Tibial artery (tissue), 4 donors: ENCODE data around the gene CDC26.
"Not testable (repeated sequence)": the region's sequence is repeated elsewhere in the genome, so short reads cannot be mapped to it uniquely, and the experiment has no call there.

Experiments
- DNase-seq, 2 donors: peaks; one replicate each; pipeline ENCODE4 v3.0.0-alpha.2; 2019
- H3K27ac ChIP-seq, 2 donors: fragments of 200-600 bp; sonication (generic) in 1 of 2; 1 replicate in 1 of 2; 2 replicates in 1 of 2; pipeline ENCODE4 v1.5.1; 2018 to 2019; ENCODE audit warnings: mild to moderate bottlenecking in 1 of 2
- H3K27me3 ChIP-seq, 2 donors: fragments of 200-600 bp; sonication (generic) in 1 of 2; one replicate each; pipeline versions ENCODE4 v1.5.1 to v1.6.0; 2016 to 2019
- H3K36me3 ChIP-seq, 3 donors: fragments of 200-600 bp; sonication (generic) in 2 of 3; one replicate each; pipeline ENCODE4 v1.5.1; 2016 to 2019; ENCODE audit warnings: mild to moderate bottlenecking in 2 of 3
- H3K4me1 ChIP-seq, 4 donors: fragments of 200-600 bp; sonication (generic) in 2 of 4; 1 replicate in 3 of 4; 2 replicates in 1 of 4; pipeline ENCODE4 v1.5.1; 2016 to 2019
- H3K4me3 ChIP-seq, 2 donors: fragments of 200-600 bp; sonication (generic) in 1 of 2; 1 replicate in 1 of 2; 2 replicates in 1 of 2; pipeline ENCODE4 v1.5.1; 2018 to 2019; ENCODE audit warnings: mild to moderate bottlenecking in 2 of 2
- H3K9me3 ChIP-seq, 3 donors: fragments of 200-600 bp; sonication (generic) in 1 of 3; one replicate each; pipeline ENCODE4 v1.5.1; 2016 to 2019
- CTCF ChIP-seq, 2 experiments: fragments of 200-600 bp in 1 of 2; fragments of 450-650 bp in 1 of 2; IDR thresholded peaks; one replicate each; pipeline ENCODE4 v1.5.1; 2017 to 2019; ENCODE audit warnings: antibody characterized with exemption in 2 of 2, mild to moderate bottlenecking in 1 of 2, moderate library complexity in 1 of 2
- intact Hi-C: fragments of 100-400 bp; cut with DNase I; formaldehyde crosslinking; loops from one replicate; pipeline ENCODE4 v1.15.0; 2023; ENCODE audit warnings: low total_unique reads

The CDC26 gene

DNA sequence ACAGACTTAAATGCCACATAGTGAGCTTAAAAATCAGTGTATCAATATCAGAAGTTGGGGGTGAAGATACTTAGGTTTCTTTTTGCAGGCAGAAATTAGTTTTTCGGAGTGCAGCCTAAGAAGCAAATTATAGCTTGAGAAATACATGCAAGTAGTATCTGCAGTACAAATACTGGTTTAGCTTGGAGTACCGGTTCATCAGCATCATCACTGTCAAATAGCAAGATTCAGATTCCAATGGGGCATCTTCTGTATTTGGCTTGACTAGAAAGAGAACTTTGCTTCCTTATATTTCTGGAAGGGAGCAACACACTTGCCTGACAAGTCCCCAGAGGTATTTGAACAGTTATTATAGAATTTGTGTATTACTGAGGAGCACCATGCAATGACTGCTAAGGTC is 34.2 kb downstream of the CDC26 start:
- Histone ChIP-seq H3K27me3 (no peaks in the 10 kb centered on the region), H3K27ac (no peak overlapping the region), H3K36me3 (no peaks in the 10 kb centered on the region), H3K4me3 (no peak overlapping the region), H3K4me1 (peaks cover 0 to 14% (median 8%) of the 10 kb centered on the region in 4 donors), H3K9me3 (no peaks in the 10 kb centered on the region)
- intact Hi-C loops, result no loop called here
- DNase-seq, result no peak
- TF ChIP-seq CTCF (IDR thresholded peaks at IDR 0.05), result no peak

DNA sequence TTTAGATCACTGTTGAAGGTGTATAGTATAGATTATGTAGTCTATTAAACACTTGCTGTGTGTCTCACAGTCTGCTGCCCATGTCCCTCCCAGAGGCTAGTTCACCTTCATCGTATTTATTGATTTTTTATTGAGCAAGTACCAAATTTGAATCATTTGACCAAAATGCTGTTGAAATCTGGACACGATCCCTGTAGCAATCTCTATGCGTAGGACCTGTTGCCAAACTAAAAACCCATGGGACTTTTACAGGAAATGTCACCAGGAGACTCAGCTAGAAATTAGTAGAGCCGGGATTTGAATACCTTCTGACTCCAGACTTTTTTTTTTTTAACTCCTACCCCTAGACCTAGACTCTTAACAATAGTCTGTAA is 36.5 kb downstream of the CDC26 start:
- intact Hi-C loops, result no loop called here
- no peak overlapping the region for H3K4me3 ChIP-seq
- H3K9me3 ChIP-seq, result no peaks in the 10 kb centered on the region
- no peaks in the 10 kb centered on the region for H3K27me3 ChIP-seq
- no peak overlapping the region for H3K27ac ChIP-seq
- peaks cover 0 to 18% (median 11%) of the 10 kb centered on the region in 4 donors for H3K4me1 ChIP-seq
- no peaks in the 10 kb centered on the region for H3K36me3 ChIP-seq
- DNase-seq, result no peak
- no peak for TF ChIP-seq CTCF (IDR thresholded peaks at IDR 0.05)

- DNase-seq, result no peak
- no peaks in the 10 kb centered on the region for H3K9me3 ChIP-seq
- no peak for TF ChIP-seq CTCF (IDR thresholded peaks at IDR 0.05)
- intact Hi-C loops, result no loop called here
- H3K4me3 ChIP-seq, result no peak overlapping the region
- H3K27ac ChIP-seq, result no peak overlapping the region
- H3K36me3 ChIP-seq, result no peaks in the 10 kb centered on the region
- peaks cover 0 to 23% (median 16%) of the 10 kb centered on the region in 4 donors for H3K4me1 ChIP-seq
- H3K27me3 ChIP-seq, result no peaks in the 10 kb centered on the region
These were observed 37.0 kb downstream of the CDC26 start for GRCh38 chr9:113238202-113238858.

DNA sequence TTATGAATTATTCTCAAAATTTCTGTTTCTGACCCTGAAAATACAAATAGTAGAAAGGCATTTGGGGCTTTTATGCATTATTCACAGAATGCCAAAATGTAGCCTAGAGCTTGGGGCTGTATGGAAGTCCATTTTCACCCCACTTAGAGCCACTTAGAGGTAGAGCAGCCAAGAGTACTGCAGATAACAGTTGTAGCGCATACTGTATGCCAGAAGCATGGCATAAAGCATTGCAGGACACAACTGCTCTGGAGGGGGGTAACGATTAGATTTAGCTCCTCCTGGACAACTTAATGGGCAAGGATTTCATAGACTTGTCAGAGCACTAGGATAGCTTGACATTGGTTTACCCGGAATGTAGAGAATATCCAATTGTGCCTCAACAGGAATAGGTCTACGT is 38.3 kb downstream of the CDC26 start:
- no peaks in the 10 kb centered on the region for H3K36me3 ChIP-seq
- peaks cover 0 to 33% (median 22%) of the 10 kb centered on the region in 4 donors for H3K4me1 ChIP-seq
- H3K27me3 ChIP-seq, result no peaks in the 10 kb centered on the region
- no peak for DNase-seq
- no peak overlapping the region for H3K4me3 ChIP-seq
- H3K27ac ChIP-seq, result no peak overlapping the region
- TF ChIP-seq CTCF (IDR thresholded peaks at IDR 0.05), result no peak
- no peaks in the 10 kb centered on the region for H3K9me3 ChIP-seq
- intact Hi-C loops, result no loop called here

- DNase-seq, intact Hi-C loops, H3K36me3 ChIP-seq, H3K9me3 ChIP-seq, H3K27me3 ChIP-seq, H3K27ac ChIP-seq, H3K4me3 ChIP-seq: not testable (repeated sequence)
- H3K4me1 ChIP-seq, result peaks cover 0 to 33% (median 22%) of the 10 kb centered on the region in 4 donors
These were observed 39.6 kb downstream of the CDC26 start for GRCh38 chr9:113235701-113236255.

DNA sequence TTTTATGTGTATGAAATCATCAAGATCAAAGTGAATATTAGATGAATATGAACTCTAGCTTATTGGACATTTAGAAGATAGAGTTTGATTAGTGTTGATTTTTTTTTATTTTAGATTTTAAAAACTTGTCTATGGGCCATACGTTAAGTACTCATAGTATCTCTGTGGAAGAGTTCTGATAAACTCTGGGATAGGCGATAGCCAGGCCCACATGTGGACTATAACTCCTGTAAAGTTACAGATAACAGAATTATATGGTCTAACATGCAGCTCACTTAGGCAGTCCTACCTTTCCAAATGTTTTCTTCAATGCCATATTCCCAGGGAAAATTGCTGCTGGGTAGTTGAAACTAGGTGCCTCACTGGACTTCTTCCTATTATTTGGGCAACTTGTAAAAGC is 43.7 kb downstream of the CDC26 start:
- no peaks in the 10 kb centered on the region for H3K27me3 ChIP-seq
- no peak overlapping the region for H3K27ac ChIP-seq
- H3K4me3 ChIP-seq, result no peak overlapping the region
- TF ChIP-seq CTCF (IDR thresholded peaks at IDR 0.05), result no peak
- no peaks in the 10 kb centered on the region for H3K36me3 ChIP-seq
- intact Hi-C loops, result no loop called here
- no peak for DNase-seq
- H3K4me1 ChIP-seq, result peaks cover 0 to 20% (median 13%) of the 10 kb centered on the region in 4 donors
- no peaks in the 10 kb centered on the region for H3K9me3 ChIP-seq
